GM12874 (cell line): Measurements from ENCODE around the gene AXL.

Source experiments
- CTCF ChIP-seq: IDR thresholded peaks from 2 replicates; pipeline ENCODE4 v1.5.1; 2011; ENCODE audit warnings: low read depth, mild to moderate bottlenecking, control low read depth, low read length, moderate library complexity; ENCODE audit not compliant: insufficient read depth

AXL gene

GRCh38 chr19:41303954-41304353 lies 84.9 kb downstream of the AXL start:
- TF ChIP-seq CTCF, result no peak

- TF ChIP-seq CTCF, result no peak
These were observed 85.9 kb downstream of the AXL start for GRCh38 chr19:41304706-41305483.

GRCh38 chr19:41305927-41306793 lies 87.1 kb downstream of the AXL start:
- TF ChIP-seq CTCF, result no peak

- TF ChIP-seq CTCF, result no peak
These were observed 88.3 kb downstream of the AXL start for GRCh38 chr19:41307090-41307875.

GRCh38 chr19:41307954-41308449 lies 89.0 kb downstream of the AXL start:
- TF ChIP-seq CTCF, result no peak

- TF ChIP-seq CTCF, result peak; percentile 87
These were observed 89.6 kb downstream of the AXL start for GRCh38 chr19:41308450-41309179.
